Lower lobe of right lung (tissue), 2 donors: ENCODE data around the gene SCAMP3. TPM values are rescaled to one million over a fixed set of nuclear protein-coding genes. Genes with fewer than 3 reads are reported as not detected.
A peak's percentile ranks its signal among the peaks of the same experiment; 100 is the strongest.

ENCODE experiments used
- ATAC-seq, 2 donors: fragments of 200-7000 bp; cut with Tn5 transposase; one replicate each; pipeline ENCODE4 v1.9.1; 2020 to 2022; ENCODE audit warnings: mild to moderate bottlenecking in 2 of 2, moderate library complexity in 2 of 2
- DNase-seq: peaks from one replicate; pipeline ENCODE4 v3.0.0-alpha.2; 2020
- H3K27ac ChIP-seq: fragments of 200-600 bp; one replicate; pipeline ENCODE4 v1.8.0; 2022
- H3K27me3 ChIP-seq: fragments of 200-600 bp; one replicate; pipeline ENCODE4 v1.8.0; 2022; ENCODE audit warnings: low read depth
- H3K36me3 ChIP-seq: fragments of 200-600 bp; one replicate; pipeline ENCODE4 v1.8.0; 2022; ENCODE audit warnings: mild to moderate bottlenecking
- H3K4me1 ChIP-seq: fragments of 200-600 bp; one replicate; pipeline ENCODE4 v1.8.0; 2022
- H3K4me3 ChIP-seq: fragments of 200-600 bp; one replicate; pipeline ENCODE4 v1.8.0; 2022; ENCODE audit warnings: mild to moderate bottlenecking
- H3K9me3 ChIP-seq: fragments of 200-600 bp; one replicate; pipeline ENCODE4 v1.8.0; 2022
- intact Hi-C: fragments of 100-400 bp; cut with DNase I; formaldehyde crosslinking; loops from one replicate; pipeline ENCODE4 v1.11.0; 2022
- total RNA-seq: library from RNA; stranded (reverse); fragmentation: NEBNext Ultra II Directional; extraction: Animal tissue kit (Norgen Biotek cat#: 25700); gene quantifications from one replicate; pipeline ENCODE4 v1.2.1, GENCODE V29; 2021
- TF ChIP-seq, protein P1 (sequence below): fragments of 200-600 bp; IDR thresholded peaks from one replicate; pipeline ENCODE4 v1.8.0; 2022; ENCODE audit warnings: antibody characterized with exemption, mild to moderate bottlenecking
- donor health status: DM: no; HTN: yes; CAD: no; lungs with severe emphysema.

The SCAMP3 gene
- total RNA-seq, 1 donor from 2014 or later: 70.2 TPM

DNA sequence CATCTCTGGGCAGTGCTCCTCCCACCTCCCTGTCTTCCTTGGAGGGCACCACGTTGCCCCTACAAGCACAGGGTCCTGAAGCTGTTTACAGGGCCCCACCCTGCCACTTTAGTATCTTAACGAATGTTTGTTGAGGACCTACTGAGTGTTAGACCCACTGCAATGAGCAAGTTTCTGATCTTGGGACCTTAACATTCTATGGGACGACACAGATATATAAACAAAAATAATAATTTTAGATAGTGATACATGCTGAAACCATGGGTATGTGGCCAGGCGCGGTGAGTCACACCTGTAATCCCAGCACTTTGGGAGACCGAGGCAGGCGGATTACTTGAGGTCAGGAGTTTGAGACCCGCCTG is 17.0 kb downstream of the SCAMP3 start:
- Histone ChIP-seq H3K4me3 (peak overlapping the region; percentile 80), H3K27me3 (no peaks in the 10 kb centered on the region), H3K4me1 (peaks cover 33% of the 10 kb centered on the region), H3K36me3 (peaks cover 9% of the 10 kb centered on the region), H3K27ac (peak overlapping the region; percentile 93), H3K9me3 (no peaks in the 10 kb centered on the region)
- ATAC-seq: no peak
- intact Hi-C loops: no loop called here
- TF ChIP-seq, protein P1, sequence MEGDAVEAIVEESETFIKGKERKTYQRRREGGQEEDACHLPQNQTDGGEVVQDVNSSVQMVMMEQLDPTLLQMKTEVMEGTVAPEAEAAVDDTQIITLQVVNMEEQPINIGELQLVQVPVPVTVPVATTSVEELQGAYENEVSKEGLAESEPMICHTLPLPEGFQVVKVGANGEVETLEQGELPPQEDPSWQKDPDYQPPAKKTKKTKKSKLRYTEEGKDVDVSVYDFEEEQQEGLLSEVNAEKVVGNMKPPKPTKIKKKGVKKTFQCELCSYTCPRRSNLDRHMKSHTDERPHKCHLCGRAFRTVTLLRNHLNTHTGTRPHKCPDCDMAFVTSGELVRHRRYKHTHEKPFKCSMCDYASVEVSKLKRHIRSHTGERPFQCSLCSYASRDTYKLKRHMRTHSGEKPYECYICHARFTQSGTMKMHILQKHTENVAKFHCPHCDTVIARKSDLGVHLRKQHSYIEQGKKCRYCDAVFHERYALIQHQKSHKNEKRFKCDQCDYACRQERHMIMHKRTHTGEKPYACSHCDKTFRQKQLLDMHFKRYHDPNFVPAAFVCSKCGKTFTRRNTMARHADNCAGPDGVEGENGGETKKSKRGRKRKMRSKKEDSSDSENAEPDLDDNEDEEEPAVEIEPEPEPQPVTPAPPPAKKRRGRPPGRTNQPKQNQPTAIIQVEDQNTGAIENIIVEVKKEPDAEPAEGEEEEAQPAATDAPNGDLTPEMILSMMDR: no peak
- no peak for DNase-seq

DNA sequence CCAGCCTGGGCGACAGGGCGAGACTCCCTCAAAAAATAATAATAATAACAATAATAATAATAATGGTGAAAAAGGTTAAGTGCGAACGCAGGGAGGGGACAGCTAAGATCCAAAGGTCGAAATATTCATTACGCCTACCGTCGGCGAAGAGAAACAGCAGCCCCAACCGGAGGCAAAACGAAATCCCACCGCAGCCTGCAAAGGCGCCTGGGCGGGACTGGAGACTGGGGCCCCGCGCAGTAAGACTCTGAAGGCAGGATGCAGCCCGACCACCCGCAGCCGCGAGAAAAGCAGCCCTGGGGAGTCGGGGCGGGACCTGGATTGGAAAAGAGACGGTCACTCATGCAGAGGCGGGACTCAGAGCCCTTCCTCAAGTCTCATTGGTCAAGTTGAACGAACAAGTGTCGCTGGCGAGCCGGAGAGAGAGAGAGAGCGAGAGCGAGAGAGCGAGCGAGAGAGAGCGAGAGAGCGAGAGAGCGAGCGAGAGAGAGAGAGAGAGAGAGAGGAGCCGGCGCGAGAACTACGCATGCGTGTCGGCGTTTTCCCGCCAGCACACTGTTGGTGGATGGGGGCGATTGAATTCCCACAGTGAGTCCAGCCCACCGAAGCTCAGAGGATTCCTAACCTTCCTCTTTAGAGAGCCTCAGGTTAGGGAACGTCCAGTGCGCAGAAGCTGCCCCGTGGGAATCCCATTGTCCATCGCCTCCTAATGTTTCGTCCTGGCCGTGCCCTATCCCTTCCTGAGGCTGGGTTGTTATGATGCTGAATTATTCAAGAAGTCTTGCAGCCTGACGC is 17.6 kb downstream of the SCAMP3 start:
- TF ChIP-seq, protein P1: no peak
- ATAC-seq (peak; percentile 95), DNase-seq (peak; percentile 96)
- Histone ChIP-seq H3K4me3 (peak overlapping the region; percentile 80), H3K9me3 (no peaks in the 10 kb centered on the region), H3K27me3 (no peaks in the 10 kb centered on the region), H3K4me1 (peaks cover 33% of the 10 kb centered on the region), H3K27ac (peak overlapping the region; percentile 93), H3K36me3 (peaks cover 10% of the 10 kb centered on the region)
- intact Hi-C loops: no loop called here

DNA sequence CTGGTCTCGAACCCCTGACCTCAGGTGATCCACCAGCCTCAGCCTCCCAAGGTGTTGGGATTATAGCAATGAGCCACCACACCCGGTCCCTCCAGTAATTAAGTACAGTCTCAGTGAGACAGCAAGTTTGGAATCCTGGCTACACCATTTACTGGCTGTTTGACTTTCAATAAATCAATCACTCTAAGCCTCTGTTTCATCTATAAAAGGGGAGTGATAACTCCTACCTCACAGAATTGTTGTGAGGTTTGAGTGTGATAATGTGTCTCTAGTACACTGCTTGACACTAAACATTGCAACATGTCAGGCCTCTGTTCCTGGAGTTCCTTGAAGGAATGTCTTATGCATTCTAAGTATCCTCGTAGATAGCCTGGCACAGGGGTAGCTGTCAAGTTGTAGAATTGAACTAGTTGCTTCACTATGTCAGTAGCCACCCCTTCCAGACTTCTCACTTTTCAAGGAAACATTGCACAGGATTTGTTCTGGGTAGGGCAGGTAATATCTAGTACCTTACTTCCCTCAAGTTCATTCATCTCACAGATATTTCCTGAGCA is 19.3 kb downstream of the SCAMP3 start:
- ATAC-seq: no peak
- Histone ChIP-seq H3K4me1 (peaks cover 33% of the 10 kb centered on the region), H3K36me3 (peaks cover 18% of the 10 kb centered on the region), H3K4me3 (peak overlapping the region; percentile 80), H3K27ac (peak overlapping the region; percentile 93), H3K9me3 (no peaks in the 10 kb centered on the region), H3K27me3 (no peaks in the 10 kb centered on the region)
- no peak for DNase-seq
- TF ChIP-seq, protein P1: no peak
- intact Hi-C loops: no loop called here

DNA sequence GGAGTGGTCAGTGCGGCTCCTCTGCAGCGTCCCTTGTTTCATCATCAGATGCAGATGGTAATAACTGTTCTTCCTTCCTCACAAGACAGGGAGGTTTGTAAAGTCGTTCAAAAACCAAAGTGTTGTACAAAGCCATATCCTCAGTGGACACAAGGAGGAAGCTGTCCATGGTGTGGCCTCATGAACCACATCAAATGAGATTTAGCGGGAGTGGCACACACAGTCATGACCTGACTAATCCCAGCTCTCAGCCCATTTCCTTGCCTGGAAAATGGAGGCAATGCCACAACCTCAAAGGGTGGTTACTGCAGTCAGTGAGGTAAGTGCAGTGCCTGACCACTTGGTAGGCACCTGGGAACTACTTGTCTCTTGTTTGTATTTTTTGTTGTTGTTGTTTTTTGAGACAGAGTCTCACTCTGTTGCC is 20.3 kb downstream of the SCAMP3 start:
- intact Hi-C loops: no loop called here
- peak overlapping the region; percentile 29 for H3K27ac ChIP-seq
- H3K4me1 ChIP-seq: peaks cover 33% of the 10 kb centered on the region
- ATAC-seq (peak; percentile 2 to 15), DNase-seq (no peak)
- H3K9me3 ChIP-seq: no peaks in the 10 kb centered on the region
- TF ChIP-seq, protein P1: no peak
- H3K27me3 ChIP-seq: no peaks in the 10 kb centered on the region
- H3K36me3 ChIP-seq: peaks cover 21% of the 10 kb centered on the region
- no peak overlapping the region for H3K4me3 ChIP-seq

DNA sequence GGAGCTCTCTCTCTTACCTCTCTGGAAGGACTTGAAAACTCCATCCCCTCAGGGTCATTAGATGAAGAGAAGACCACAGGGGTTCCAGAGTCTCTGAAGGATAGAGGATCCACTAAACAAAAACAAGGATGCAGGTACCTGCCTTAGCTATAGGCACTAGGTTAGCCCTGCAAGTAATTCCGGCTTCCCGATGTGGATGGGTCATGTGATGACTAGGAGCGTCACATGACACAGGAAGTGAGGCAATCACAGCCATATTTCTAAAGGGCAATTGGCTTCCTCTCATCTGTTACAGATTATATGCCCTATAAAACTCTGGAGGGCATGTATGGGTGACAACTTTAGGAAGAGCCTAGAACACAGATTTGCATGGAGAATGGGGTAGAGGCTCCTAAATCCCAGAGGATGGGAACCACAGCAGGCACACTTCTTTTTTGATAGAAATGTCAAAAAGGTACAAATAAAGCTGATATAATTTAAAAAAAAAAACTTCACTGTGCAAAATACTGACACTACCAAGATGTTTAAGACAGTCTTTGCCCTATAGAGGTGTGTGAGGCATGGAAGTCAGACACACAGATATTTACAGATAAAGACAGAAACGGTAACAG is 21.0 kb downstream of the SCAMP3 start:
- no peaks in the 10 kb centered on the region for H3K9me3 ChIP-seq
- TF ChIP-seq, protein P1: no peak
- DNase-seq: no peak
- no peaks in the 10 kb centered on the region for H3K27me3 ChIP-seq
- peaks cover 33% of the 10 kb centered on the region for H3K4me1 ChIP-seq
- H3K4me3 ChIP-seq: peak overlapping the region; percentile 54
- H3K36me3 ChIP-seq: peaks cover 27% of the 10 kb centered on the region
- peak; percentile 55 to 62 for ATAC-seq
- H3K27ac ChIP-seq: peak overlapping the region; percentile 29
- intact Hi-C loops: no loop called here
